ENCODE measurements around the gene ATG14. TPM values are rescaled to one million over a fixed set of nuclear protein-coding genes. Genes with fewer than 3 reads are reported as not detected.

Gene ATG14
- total RNA-seq, 2 donors from 2014 or later = 6.7 to 11.1 TPM

GRCh38 chr14:55318694-55319093 lies 92.9 kb downstream of the ATG14 start:
- Histone ChIP-seq H3K27me3 (no peaks in the 10 kb centered on the region), H3K4me1 (peaks cover 0 to 13% of the 10 kb centered on the region in 2 donors), H3K9me3 (no peaks in the 10 kb centered on the region), H3K27ac (no peak overlapping the region), H3K4me3 (no peak overlapping the region), H3K36me3 (peaks cover 7% of the 10 kb centered on the region)
- TF ChIP-seq CTCF (IDR thresholded peaks at IDR 0.05) = no peak
- DNase-seq (ENCODE audit: low spot score) = no peak

GRCh38 chr14:55317542-55318306 lies 93.9 kb downstream of the ATG14 start:
- no peak for TF ChIP-seq CTCF (IDR thresholded peaks at IDR 0.05)
- Histone ChIP-seq H3K27ac (peak overlapping the region in 1 of 2 donors; percentile 63), H3K36me3 (peaks cover 7% of the 10 kb centered on the region), H3K27me3 (no peaks in the 10 kb centered on the region), H3K4me1 (peaks cover 0 to 13% of the 10 kb centered on the region in 2 donors), H3K4me3 (no peak overlapping the region), H3K9me3 (peaks cover 2 to 5% of the 10 kb centered on the region in 2 donors)
- no peak for DNase-seq (ENCODE audit: low spot score)

- Histone ChIP-seq H3K4me3 (no peak overlapping the region), H3K4me1 (peaks cover 0 to 13% of the 10 kb centered on the region in 2 donors), H3K9me3 (peaks cover 5 to 11% of the 10 kb centered on the region in 2 donors), H3K36me3 (peaks cover 7% of the 10 kb centered on the region), H3K27ac (peak overlapping the region in 1 of 2 donors; percentile 63), H3K27me3 (no peaks in the 10 kb centered on the region)
- no peak for TF ChIP-seq CTCF (IDR thresholded peaks at IDR 0.05)
- no peak for DNase-seq (ENCODE audit: low spot score)
Observed at GRCh38 chr14:55316564-55316963, 95.1 kb downstream of the ATG14 start.

Other genes with a start within 250 kb of the ATG14 start
- 1 to 10 TPM in 1 of 2 donors, under 1 TPM in 1; 0.08 to 1.2 TPM for gene DLGAP5, start 220.2 kb downstream of the ATG14 start, total RNA-seq
- gene FBXO34, start 140.4 kb downstream of the ATG14 start, total RNA-seq = 10 to 100 TPM; 26.0 to 32.7 TPM
- not detected for gene TBPL2, start 28.8 kb upstream of the ATG14 start, total RNA-seq
- gene KTN1, start 168.4 kb upstream of the ATG14 start, total RNA-seq = 100 to 1,000 TPM; 128 to 209 TPM

Data from right atrium auricular region (tissue), 2 donors.